NCI-H2171 treated with DMSO at 0.1 percent for 48 hours (cell line): ENCODE results near the gene NRP1.
"Not testable (repeated sequence)": the region's sequence is repeated elsewhere in the genome, so short reads cannot be mapped to it uniquely, and the experiment has no call there.

Source experiments
- DNase-seq: peaks from one replicate; lab custom pipeline; 2025; lab: John Stamatoyannopoulos, UW

Gene NRP1

DNA sequence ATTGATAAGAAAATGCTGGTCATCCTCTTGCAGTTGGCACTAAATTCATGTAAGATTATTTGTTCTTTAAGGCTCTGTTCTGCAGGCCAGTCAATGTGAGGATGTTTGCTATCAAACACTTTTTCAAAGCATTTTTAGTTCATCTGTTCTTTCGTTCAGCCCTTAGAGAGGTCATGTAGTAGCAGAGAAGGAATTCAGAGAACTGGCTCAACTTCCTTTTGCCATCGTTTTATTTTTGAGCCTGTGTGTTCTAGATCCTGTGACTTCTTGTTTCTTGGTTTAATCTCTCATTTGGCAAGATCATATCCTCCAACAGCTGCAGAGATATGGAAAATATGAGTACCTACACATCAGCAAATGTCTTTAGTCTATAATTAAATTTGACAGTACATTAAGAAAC is 184.3 kb downstream of the NRP1 start:
- no peak for DNase-seq

DNA sequence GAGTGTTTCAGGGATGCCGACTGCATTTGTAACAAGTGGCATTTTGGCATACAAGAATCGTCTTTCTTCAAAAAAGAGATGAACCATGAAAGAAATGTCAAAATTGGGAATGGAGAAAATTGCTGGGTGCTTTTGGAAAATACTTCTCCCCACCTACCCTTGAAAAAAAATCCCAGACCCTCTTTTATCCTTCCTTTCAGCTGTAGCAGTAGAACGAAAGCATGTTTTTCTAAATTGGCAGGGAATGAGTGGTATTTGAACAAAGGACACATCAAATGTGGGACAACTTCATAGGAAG is 187.5 kb downstream of the NRP1 start:
- no peak for DNase-seq

DNA sequence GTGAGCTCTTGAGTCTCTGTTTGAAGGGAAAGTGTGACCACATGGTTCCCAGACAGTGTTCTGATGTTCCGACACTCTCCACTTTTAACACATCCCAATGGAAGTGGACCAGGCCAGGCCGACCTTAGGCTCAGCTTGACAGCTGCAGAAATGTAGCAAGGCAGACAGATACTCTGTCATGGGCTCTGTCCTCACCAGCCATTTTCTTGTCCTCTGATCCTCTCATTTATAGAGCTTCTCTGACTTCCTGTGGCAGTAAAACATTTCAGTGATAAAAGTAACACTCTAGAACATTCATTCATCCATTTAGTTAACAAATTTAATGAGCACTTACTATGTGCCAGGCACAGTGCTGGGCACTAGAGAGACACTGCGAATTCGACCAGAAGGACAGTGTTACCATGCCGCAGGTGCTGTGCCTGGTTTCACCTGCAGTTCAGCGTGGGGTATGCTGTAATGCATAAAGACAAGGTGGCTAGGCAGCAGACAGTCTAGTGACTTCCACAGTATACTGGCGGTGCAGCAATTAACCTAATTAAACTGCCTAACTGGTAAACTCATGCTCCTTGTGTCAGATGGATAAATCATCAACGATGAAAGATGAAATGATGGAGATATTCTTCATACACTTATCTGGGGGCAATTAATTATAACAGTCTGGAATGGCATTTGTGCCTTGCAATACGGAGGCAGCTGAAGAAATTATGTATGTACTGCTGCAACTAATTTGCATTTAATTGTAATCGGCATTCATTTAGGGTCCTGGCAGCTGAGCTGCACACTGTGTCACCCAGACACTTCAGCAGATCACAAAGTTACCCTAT is 188.1 kb downstream of the NRP1 start:
- no peak for DNase-seq

DNA sequence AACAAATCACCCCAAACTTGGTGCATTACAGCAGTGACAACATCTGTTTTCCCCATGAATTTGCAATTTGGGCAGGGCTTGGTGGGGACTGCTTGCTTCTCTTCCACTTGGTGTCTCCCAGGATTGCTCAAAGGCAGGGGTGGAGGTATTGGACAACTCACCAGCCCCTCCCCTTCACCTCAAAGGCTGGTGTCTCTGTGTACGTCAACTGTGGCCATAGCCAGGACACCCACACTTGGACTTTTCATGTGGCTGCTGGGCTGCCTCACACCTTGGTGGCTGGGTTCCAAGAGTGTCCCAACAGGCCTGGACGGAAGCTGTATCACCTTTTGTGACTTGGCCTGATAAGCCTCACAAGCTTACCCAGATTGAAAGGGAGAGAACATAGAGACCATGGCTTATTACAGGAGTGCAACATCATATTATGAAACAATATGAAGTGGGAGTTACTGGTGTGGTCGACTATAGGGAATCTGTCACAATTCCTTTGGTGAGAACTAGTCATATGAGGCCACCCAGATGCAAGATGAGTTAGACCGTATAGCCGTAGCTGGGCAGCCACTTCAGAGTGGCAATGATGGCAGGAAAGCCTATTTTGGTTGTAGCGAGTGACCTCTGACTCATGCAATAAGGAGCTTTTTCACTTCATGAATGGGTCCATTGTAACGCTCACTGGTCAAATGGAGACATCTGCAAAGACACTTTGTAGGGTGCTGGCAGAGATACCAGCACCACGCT is 188.8 kb downstream of the NRP1 start:
- DNase-seq, result no peak

DNA sequence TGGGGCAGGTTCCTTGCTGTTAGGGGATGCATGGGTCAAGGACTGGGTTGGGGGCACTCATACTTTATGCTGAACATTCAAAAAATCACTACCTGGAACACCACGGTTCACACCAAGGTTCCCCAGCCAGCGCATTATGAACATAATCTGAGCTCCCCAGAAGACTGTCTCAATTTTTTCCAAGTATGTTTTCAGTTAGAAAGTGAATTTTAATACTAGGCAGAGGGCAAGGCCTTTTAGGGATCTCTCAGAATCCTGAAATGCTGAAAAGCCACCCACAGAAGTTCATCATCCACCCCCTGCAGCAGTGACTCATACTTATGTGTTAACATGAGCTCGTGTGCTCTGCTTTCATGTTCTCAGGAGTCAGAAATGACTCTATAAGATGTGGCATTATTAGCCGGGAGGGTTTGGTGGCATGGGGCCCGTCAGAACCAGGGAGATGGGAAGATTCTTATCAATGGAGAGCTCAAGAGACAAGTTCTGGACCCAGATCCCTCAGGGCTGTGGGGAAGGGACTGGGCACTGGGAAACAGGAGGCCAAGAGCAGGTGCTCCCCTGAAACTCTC is 191.2 kb downstream of the NRP1 start:
- no peak for DNase-seq

DNA sequence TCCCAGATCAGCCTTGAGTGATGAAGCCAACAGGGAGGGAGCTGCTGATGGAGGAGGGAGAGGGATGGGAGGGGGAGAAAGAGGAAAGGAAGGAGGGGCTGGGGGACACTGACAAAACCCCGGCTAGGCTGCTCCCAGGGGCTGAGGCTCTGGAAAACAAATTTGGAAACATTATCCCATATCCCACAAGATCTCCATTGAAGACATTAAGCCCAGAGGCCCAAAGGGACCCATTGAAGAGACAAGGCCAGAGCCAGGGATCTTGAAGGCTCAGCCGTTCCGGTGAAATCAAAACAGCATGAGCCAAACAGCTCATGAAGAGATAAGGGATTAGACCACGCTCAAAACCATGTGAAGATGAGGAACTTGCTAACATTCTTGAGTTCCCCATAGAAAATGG is 192.2 kb downstream of the NRP1 start:
- no peak for DNase-seq

DNA sequence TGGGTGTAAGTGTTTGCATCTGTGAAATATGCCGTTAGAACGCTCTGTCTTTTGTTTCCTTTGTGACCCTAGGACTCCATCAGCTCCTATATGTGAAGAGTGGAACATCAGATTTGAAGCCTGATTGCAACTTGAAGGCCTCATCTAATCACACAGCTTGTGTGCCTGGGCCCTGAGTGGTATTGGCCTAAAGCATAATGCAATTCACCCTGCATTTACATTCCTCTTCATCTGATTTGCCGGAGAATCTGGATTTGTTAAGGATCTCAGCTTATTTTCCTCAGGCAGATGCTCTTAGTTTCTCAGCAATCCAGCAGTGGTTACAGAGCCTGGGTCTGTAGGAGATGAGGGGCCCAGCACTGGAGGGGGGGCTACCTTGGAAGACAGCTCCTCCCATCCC is 193.2 kb downstream of the NRP1 start:
- DNase-seq, result no peak

DNA sequence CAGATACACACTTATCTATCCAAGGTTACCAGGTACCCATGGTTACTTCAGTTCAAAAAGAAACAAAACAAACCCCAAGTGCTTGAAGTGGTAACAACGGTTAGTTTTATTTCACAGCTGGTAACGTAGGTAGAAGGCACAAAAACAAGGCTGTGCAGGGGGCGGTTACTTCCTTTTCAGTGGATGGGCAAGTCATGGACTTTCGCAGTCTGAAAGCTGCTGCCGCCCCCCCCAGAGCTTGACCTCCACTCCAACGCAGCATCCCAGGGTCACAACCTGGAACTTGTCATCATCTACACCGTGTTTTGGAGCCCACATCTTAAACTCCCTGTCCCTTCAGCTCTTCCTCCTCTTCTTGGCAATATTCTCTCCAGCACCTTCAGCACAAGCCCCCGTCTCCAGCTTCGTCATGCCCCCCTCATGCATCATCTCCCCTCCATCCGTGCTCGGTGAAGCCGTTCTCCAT is 195.3 kb downstream of the NRP1 start:
- DNase-seq, result no peak

DNA sequence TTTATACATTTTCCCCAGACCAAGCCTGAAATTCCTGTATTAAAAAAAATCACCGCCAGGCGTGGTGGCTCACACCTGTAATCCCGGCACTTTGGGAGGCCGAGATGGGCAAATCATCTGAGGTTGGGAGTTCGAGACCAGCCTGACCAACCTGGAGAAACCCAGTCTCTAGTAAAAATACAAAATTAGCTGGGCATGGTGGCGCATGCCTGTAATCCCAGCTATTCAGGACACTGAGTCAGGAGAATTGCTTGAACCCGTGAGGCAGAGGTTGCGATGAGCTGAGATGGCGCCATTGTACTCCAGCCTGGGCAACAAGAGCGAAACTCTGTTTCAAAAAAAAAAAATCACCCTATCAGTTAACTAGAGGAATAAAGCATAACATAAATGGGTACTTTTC is 195.8 kb downstream of the NRP1 start:
- DNase-seq, result not testable (repeated sequence)

DNA sequence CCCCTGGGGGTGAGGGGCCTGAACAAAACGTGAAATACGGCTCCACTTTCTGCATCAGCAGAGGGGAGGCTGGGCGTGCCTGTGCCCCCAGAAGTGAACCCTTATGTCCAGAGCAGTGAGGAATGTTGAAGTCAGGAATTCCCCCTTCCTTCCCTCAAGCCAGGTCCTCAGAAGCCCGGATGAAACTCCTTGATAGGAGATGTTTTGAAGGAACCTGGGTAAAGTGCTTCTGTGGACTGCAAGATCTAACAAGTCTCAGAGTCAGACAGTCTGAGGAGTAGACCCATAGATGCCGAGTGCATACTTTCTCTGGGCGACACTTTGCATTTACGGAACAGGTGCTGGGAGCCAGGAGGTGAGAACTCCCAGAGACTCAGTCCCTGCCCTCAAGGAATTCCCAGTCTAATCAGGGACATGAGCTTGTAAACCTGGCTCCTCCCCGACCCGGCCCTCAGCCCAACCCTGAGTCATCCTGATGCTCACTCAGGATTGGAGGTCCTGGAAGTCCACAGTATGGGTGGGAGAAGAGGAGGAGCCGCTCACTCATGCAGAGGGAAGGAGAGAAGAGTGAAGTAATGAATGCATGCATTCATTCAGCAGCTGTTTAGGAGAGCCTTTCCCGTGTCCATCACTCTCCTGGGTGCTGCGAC is 197.0 kb downstream of the NRP1 start:
- DNase-seq, result no peak

DNA sequence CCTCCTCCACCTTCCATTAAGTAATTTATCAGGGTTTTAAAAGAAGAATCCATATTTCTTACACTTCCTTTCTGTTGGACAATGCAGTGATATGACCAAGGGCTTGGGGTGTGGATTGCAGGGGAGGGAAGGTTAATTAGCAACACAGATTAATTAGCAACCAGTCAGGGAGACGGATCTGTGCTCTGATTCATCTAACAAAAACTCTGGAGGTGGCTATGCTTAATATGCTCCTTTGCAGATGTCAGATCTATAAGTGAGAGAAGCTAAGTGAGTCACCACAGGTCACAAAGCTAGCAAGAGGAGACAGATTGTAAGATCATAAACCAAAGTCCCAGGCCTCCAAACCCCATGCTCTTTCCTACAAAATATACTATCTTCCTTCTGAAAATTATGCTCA is 197.7 kb downstream of the NRP1 start:
- no peak for DNase-seq

DNA sequence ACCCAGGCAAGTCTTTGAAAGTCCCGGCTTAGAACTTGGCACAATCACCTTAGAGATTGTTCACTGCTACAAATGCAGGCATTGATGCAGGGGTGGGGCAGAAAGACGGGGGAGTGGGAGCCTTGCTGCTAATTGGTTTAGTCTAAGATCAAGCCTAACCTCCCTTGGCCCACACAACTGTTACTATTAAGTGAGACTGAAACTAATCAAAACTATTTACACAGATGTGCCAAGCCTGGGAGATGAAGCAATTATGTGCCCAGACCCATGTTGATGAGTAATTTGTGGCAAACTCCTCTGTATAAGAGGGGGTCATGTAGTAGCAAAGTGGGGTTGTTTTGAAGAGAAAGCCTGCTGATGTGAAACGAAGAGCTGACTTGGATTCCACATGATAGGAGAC is 198.2 kb downstream of the NRP1 start:
- DNase-seq, result no peak

DNA sequence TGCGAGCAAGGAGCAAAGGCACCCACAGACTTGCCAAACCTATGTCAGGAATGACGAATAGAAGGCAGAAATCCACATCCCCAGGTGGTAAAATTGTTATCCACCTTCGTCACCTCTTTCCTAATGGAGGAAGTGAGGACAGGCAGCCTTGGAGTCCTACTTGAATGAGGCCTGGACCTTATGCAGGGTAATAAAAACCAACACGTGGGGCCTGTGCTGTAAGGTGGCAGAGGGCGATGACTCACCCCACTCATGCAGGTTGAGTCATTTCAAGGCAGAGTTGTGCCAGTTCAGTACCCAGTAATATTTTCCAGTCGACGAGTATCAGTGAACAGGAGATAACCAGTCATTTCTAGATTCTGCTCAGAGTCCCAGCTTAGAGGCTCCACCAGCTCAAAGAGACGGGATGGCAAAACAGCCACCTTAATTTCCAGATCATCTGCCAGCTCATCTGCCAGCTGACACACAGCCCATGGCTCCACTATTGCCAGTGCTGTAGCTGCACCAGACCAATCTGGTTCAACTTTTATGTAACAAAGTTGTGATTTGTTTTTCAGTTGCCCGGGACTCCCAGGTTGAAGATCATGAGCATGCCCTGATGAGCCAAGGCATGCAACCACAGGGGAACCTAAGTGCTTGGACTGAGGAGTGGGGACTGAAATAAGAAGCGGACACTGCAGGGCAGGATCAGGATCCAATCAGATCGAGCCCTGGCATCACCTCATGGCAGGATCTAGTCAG is 200.3 kb downstream of the NRP1 start:
- no peak for DNase-seq

DNA sequence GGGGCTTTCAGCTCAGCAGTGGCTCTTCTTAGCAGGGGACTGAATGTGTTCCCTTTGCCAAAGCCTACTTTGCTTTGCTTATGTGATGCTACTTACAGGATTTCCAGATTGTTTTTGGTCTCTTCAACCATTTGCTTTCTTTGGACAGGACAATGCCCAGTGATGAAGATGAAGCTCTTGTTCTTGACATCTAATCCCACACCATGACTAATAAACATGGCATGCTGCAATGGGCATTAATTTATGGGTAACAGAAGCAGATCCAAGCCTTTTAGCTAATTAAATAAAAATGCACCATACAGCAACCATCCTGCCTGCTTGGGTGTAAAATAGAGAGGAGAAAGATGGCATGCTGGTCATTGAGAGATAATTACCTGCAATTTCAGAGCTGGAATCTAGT is 200.9 kb downstream of the NRP1 start:
- no peak for DNase-seq

DNA sequence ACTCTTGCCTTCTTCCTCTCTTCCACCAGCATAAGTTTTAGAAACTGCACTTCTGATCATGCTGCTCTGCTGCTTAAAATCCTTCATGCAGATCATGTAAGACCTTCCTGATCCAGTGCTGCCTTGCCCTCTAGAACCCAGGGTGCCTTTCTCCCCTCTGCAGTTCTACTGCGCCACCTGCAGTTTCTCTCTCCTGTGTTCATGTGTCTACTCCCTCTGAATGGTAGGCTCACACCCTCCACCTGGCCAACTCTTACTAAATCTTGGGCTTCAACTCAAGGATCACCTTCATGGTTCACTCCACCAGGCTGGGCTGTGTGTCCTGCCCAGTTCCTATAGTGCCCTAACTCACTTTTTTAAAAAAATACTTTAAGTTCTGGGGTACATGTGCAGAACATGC is 201.8 kb downstream of the NRP1 start:
- no peak for DNase-seq

DNA sequence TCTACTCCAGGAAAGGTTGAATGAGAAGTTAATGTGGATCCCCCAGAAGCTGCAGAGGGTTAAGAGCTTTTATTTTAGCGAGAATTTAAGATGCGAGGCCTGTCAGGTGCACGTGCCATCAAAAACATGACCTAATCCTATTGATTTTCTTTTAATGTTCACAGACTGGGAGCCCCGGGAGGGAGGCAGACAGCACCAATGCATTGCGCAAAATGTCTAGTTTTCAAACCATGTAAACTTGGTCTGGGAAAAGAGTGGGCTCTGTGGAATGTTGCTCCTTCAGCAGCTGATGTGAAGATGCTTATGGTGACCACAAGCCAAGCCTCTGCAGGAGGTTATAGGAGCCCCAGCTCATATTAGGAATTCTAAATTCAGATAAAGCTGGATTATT is 204.5 kb downstream of the NRP1 start:
- DNase-seq, result no peak

DNA sequence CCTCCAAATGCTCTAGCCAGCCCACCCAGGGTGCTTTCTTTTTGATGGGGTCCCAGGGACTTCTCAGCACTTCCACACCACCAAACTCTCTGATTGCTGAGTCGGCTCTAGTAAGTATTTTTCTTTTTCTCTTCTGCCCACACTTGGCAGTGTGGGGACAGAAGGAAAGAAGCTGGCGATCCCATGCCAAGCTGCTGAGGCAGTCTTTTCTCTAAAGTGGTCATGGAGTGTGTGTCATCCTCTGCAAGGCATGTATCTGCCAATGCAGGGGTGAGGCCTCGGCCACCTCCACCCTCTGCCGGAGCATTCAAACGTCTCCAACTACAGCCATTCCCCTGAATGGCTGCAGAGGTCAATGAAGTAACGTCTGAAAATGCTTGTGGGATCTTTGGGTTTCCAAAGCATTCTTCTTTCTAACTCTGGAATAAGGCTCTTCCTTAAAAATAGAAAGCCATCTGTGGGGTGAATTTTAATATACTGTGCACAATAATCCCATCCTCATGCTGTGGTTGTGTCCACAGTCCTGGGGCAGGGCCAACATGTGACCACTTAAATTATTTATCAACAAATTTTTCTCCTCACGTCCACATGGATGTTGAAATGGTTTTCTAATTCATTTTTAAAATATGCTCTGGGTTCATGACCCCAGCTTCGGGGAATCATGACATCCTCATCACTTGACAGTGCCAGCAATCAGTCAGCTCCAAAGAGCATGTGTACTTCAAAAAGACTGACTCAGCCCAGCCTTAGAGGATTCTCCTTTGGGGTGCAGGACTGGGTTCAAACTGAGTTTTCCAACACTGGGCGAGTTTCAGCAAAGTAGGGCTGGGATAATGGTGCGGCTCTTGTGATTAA is 205.1 kb downstream of the NRP1 start:
- DNase-seq, result no peak

DNA sequence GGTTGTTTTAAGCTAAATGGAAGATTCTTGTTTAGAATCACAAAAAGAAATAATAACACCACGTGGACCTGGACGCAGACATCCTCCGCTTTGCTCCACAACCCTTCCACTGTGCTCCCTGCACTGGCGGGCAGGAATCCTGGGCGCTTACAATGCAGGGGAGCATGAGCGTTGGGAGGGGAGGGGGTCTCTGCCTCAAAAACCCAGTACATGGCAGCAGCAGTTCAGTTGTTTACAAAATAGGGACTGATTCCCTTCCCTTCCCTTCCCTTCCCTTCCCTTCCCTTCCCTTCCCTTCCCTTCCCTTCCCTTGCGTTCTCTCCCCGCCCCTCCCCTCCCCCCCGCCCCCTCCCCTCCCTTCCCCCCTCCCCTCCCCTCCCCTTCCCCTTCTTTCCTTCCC is 206.8 kb downstream of the NRP1 start:
- no peak for DNase-seq
